ENCODE data around the gene THSD4. TPM values are rescaled to one million over a fixed set of nuclear protein-coding genes. Genes with fewer than 3 reads are reported as not detected.
A peak's percentile ranks its signal among the peaks of the same experiment; 100 is the strongest.

Gene THSD4
- polyA plus RNA-seq, 2 of the 4 experiments (the other 2 are of a cell fraction), result 15.8 to 40.7 TPM

- Histone ChIP-seq H3K4me3 (no peak overlapping the region), H3K4me1 (peaks cover 49% of the 10 kb centered on the region), H3K27ac (peak overlapping the region; percentile 84 to 99), H3K4me2 (peak overlapping the region; percentile 62), H3K9me3 (peaks cover 23% of the 10 kb centered on the region)
- no peak for TF ChIP-seq EP300 (IDR thresholded peaks at IDR 0.05)
- no peak for TF ChIP-seq ESRRA (IDR thresholded peaks at IDR 0.05; ENCODE audit: borderline replicate concordance, low read length)
- no peak for TF ChIP-seq EHMT2 (IDR thresholded peaks at IDR 0.05; ENCODE audit: low read depth)
- no peak for TF ChIP-seq MAFK (IDR thresholded peaks at IDR 0.05; ENCODE audit: partially characterized antibody)
- ChIA-PET POLR2A (interaction anchor here (1.1 to 2.2 kb wide), 4 partner anchors 9 to 478 kb away, joined by 3 to 17 read pairs (median 6); partner anchors contain the start of gene PKM), CTCF (interaction anchor here (0.6 to 20.8 kb wide), 32 partner anchors 9 to 898 kb away, joined by 3 to 522 read pairs (median 6); partner anchors contain the start of genes LRRC49 and THAP10)
- FAIRE-seq (no peak), ATAC-seq (no peak), DNase-seq (ENCODE audit: low read depth in 1 of 2, low spot score in 1 of 2) (peak in 1 of 2 experiments; percentile 50)
- 94% methylated on average over 1 of the region's 1 CpG for WGBS (ENCODE audit: missing lambda C conversion rate)
Observed at GRCh38 chr15:71753346-71753745, 638.1 kb downstream of the THSD4 start.

DNA sequence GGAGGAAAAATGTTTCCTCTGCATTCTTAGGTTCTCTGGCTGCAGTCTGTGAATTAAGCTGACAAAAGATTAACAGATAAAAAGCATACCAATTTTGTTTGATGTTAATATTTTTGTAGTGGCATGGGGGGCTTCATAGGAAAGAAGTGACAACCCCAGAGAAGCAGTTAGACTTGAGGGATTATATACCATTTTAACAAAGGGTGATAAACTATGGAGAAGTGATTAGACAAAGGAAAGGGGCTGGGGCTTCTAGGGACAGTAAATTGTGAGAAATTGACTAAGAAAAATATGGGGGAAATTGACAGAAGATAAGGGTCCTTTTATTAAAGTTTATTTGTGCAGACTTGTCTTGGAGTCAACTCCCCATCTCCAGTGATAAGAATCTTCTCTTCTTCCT lies 639.4 kb downstream of the THSD4 start:
- ATAC-seq (no peak), DNase-seq (ENCODE audit: low read depth in 1 of 2, low spot score in 1 of 2) (no peak), FAIRE-seq (no peak)
- POLR2A ChIA-PET, result no interaction called here
- peak overlapping the region; percentile 2 to 99; a peak in 4 of 6 replicates for H3K27ac ChIP-seq
- H3K9me3 ChIP-seq, result peaks cover 28% of the 10 kb centered on the region
- peaks cover 38% of the 10 kb centered on the region for H3K4me1 ChIP-seq
- TF ChIP-seq RFX5 (IDR thresholded peaks at IDR 0.05) (no peak), HMGXB4 (CRISPR knock-in tag; IDR thresholded peaks at IDR 0.05; ENCODE audit: borderline replicate concordance) (0 out of 2 replicates have a peak, but pooled peaks have one; percentile 30), JUNB (IDR thresholded peaks at IDR 0.05) (no peak), CHD4 (IDR thresholded peaks at IDR 0.05; ENCODE audit: borderline replicate concordance) (no peak)
- no peak overlapping the region for H3K4me2 ChIP-seq
- CTCF ChIA-PET, result interaction anchor here (1.0 to 20.8 kb wide), 6 partner anchors 21 to 402 kb away, joined by 3 to 522 read pairs (median 53); partner anchors contain the start of gene NR2E3
- H3K4me3 ChIP-seq, result no peak overlapping the region

DNA sequence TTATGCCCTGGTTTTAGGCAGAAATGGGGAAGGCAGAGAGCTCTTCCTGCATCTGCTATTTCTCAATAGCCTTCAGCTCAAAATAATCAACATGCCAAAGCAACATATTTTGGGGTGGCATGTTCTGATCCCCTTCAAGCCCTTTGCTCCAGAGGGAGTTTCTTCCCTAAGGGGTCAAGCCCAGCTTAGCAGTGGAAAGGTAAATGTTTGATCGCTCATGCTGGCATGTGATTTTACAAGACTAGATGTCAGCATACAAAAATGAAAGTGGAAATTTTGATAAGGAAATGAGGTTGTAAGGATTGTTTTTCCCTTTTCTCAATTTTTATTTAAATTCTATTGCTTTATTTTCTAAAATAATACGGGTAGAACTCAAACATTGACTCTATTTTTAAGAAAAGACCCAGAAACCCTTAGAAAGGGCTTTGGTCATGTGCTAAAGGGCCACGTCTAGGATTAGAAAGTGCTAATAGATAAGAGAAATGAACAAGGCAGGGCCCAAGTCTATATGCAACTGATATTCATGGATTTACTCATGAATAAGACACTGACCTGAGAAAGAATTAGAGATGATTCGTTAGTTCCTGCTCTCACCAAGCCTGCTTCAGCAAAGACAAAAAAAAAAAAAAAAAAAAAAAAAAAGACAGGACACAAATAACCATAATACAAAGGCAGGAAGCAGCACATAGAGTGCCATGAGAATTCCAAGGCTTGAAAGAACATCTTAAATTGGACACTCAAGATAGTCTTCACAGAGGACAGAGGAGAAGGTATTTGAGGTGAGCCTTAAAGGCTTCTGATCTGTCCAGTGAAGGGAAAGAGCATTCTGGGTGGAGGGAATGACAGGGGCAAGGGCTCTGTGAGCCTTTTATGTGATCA lies 640.1 kb downstream of the THSD4 start:
- H3K4me3 ChIP-seq, result no peak overlapping the region
- DNase-seq (ENCODE audit: low read depth in 1 of 2, low spot score in 1 of 2), result no peak
- H3K9me3 ChIP-seq, result peaks cover 35% of the 10 kb centered on the region
- peak overlapping the region; percentile 16 to 99; a peak in 4 of 6 replicates for H3K27ac ChIP-seq
- H3K4me1 ChIP-seq, result peaks cover 37% of the 10 kb centered on the region
- no peak overlapping the region for H3K4me2 ChIP-seq
- no peak for ATAC-seq
- ChIA-PET CTCF (interaction anchor here (1.0 to 20.8 kb wide), 7 partner anchors 11 to 401 kb away, joined by 3 to 522 read pairs (median 43); partner anchors contain the start of gene NR2E3), POLR2A (no interaction called here)
- WGBS (ENCODE audit: missing lambda C conversion rate), result 89% methylated on average over 4 of the region's 4 CpGs
- no peak for TF ChIP-seq RCOR1 (IDR thresholded peaks at IDR 0.05; ENCODE audit: low read depth, low read length)
- TF ChIP-seq GATA3 (IDR thresholded peaks at IDR 0.05; ENCODE audit: borderline replicate concordance), result no peak
- no peak for TF ChIP-seq CTCF (IDR thresholded peaks at IDR 0.05)
- TF ChIP-seq CBX2 (IDR thresholded peaks at IDR 0.05; ENCODE audit: borderline replicate concordance, low read depth), result no peak
- FAIRE-seq, result no peak

All from A549 (cell line).